GM18508 (cell line): ENCODE measurements around the gene WDR20.
"Not testable (repeated sequence)": the region's sequence is repeated elsewhere in the genome, so short reads cannot be mapped to it uniquely, and the experiment has no call there.

Experiments
- ATAC-seq: cut with Tn5 transposase; IDR thresholded peaks from one replicate; pipeline ENCODE4 v1.9.1; 2021; ENCODE audit warnings: moderate number of reproducible peaks; ENCODE audit not compliant: insufficient read depth, unreplicated experiment

Gene WDR20

GRCh38 chr14:102164965-102165364, 25.3 kb downstream of the WDR20 start:
- no peak for ATAC-seq

DNA sequence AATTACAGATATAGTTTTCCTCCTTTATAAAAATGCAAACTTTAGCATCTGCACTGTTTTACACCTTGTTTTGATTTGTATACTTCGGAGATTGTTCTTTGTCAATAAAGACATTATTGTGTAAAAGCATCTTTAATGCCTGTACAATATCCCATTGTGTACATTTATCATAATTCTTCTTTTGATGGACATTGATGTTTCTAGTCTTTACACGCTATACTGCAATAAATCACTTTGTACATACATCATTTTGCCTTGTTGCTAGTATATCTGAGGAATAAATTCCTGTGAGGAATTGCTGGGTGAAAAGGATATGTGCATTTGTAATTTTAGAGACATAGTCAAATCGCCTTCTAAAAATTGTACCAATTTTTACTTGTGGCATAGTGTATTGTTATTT, 30.4 kb downstream of the WDR20 start:
- ATAC-seq: no peak

DNA sequence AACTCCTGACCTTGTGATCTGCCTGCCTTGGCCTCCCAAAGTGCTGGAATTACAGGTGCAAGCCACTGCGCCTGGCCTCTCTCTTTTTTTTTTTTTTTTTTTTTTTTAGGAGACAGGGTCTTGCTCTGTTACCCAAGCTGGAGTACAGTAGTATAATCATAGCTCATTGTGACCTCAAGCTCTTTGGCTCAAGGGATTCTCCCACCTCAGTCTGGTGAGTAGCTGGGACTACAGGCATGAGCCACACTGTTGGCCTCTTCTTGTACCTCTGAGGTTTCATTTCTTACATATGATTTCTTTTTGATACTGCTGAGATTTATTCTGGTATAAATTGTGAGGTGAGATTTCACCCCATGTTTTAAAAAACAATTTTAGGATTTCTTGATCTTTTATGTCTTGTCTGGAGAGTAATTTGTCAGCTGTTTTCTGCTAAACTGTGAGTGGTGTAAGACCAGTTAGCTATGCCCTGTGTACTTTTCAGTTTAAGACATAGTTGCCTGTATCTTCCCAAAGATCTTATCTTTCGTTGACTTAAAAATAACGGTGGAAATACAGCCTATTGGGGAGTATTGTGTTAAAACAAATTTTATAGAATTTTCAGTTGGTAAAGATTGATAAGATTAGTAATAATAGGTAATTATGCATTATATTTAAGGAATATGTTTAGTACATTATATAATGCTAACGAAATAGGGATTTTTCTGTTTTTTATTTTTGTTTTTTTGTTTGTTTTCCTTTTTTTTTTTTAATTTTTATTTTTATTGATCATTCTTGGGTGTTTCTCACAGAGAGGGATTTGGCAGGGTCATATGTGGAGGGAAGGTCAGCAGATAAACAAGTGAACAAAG, 31.7 kb downstream of the WDR20 start:
- no peak for ATAC-seq

DNA sequence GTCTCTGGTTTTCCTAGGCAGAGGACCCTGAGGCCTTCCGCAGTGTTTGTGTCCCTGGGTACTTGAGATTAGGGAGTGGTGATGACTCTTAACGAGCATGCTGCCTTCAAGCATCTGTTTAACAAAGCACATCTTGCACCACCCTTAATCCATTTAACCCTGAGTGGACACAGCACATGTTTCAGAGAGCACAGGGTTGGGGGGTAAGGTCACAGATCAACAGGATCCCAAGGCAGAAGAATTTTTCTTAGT, 32.2 kb downstream of the WDR20 start:
- ATAC-seq: not testable (repeated sequence)

- ATAC-seq: not testable (repeated sequence)
Observed at GRCh38 chr14:102172721-102173120, 33.0 kb downstream of the WDR20 start.

GRCh38 chr14:102177161-102177560, 37.5 kb downstream of the WDR20 start:
- no peak for ATAC-seq

DNA sequence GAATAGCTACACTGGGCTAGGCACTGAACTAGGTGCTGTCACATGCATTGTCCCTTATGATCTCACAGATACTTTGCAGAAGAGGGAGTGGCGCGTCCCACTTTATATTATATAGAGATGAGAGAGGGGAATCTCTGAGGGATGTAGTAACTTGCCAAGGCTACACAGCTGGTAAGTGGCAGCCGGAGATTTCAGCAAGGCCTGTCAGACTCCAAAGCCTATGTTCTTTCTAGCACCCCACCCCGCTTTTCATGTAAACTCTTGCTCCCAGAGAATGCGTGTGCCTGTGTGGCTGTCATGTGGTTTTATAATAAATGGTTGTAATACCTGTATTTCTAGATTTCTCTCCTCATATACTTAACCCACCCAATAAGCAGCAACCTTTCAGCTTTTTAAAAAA, 39.1 kb downstream of the WDR20 start:
- no peak for ATAC-seq

DNA sequence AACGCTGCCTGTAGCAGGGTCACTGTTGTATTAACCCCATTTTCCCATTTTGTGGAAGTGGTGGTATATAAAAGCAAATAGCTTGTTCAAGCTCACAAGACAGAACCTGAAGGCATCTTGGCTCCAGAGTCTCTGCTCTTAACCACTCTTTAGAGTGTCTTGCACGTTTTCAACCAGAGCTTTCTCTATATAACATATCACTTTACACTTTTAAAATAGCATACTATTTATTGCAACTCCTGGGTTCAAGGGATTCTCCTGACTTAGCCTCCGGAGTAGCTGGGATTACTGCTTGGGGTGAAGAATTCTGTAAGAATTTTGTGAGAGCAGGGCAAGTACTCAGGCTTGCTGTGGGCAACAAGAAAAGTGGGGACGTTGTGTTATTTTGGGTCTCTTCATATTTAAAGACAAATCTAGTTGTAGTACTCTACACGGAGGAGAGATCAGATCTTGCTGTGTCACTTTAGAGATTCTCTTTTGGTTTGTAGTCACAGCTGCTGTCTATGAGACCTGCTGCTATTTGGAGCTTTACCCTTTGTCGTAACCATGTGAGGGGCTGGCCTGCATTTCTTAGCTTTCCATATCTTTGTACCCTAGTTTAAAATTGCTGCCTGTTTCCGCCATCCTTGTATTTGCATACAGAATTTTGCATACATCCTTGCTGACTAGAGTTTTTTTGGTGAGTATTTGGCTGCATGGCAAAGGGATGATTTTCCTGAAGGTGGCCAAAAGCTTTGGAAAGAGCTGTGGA, 40.7 kb downstream of the WDR20 start:
- ATAC-seq: no peak

- ATAC-seq: no peak
Observed at GRCh38 chr14:102181187-102181586, 41.5 kb downstream of the WDR20 start.

DNA sequence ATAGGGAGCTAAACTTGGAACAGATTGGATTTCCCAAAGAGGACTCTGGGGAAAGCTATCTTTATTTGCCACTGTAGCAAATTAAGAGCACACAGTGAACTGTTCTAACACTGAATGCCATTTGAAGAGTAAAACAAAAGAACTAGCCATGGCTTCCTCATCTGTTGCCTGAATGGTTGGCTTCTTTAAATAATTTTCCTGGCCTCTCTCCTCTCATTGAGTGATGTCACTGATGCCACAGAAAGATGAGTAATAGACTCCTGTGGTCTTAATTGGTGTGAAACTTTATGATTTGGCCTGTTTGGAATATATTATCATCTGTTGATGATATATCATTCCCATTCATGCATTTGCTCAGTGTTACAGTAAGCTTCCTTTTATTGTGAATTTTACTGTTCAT, 42.5 kb downstream of the WDR20 start:
- ATAC-seq: no peak

- no peak for ATAC-seq
Observed at GRCh38 chr14:102182936-102183619, 43.4 kb downstream of the WDR20 start.

DNA sequence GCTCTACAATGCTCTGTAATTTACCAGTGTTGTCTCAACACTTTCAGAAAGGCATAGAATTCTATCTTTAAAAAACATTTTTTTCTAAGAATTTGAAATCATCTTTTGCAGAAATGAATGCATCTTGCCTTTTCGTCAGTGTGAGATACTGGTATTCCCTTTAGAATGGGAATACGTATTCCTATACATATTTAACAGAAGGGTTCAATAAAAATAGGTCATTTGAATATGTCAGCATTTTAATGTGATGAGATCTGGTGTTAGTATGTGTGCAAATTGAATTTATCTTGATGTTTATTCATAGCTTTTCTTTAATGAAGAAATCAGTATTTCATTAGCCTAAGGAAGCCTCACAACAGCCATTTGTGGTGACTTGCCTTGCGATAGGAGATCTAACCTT, 44.2 kb downstream of the WDR20 start:
- no peak for ATAC-seq

DNA sequence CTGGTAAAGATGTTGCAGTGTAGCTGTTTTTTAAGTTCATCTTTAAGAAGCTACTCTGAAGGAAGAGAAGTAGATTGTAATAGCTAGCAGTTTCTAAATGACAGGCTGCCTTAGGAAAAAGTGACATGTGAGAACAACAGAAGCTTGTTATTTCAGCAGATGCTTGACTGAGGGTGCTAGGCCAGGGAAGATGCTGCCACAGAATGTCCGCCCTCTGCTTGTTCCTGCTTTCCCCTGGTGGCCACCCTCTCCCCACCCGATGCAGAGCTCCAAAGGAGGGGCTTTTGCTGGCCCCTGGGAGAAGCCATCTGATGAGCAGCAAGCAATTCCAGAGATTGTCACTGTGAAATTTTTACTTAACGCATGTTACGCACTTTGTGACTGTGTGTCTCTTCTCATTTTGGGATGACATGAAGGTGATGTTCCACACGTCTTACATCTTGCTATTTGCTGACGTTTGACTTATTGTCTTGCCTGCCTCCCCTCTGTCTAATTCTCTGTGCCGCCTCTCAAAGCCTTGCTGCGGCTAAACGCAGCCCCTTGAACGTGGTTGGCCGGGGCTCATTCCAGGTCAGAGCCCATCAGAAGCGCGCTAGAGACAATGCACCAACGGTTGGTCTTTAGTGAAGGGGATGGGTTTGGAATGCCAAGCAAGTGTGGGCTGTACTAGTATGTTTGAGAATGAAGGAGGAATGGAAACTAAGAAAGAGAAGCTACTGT, 44.8 kb downstream of the WDR20 start:
- ATAC-seq: no peak

GRCh38 chr14:102185360-102185759, 45.7 kb downstream of the WDR20 start:
- no peak for ATAC-seq

DNA sequence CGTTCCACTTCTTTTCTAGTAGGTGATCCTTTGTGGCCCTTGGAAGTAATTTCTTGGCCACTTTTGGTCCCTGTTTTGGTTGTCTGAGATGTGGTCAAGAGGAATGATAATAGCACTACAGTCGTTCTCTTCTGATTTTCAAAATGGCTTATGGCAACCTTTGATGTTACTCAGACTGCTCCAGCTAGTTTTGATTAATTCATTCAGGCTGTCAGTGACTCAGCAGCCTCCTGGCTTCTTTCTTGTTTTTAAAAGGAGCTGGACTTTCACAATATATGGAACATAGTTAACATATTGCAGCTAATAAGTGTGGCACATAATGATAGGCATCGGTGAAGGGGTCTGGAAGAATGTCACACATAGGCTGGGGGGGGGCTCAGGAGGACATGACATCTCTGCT, 47.3 kb downstream of the WDR20 start:
- ATAC-seq: no peak

- no peak for ATAC-seq
Observed at GRCh38 chr14:102187568-102188001, 47.9 kb downstream of the WDR20 start.

GRCh38 chr14:102188187-102188586, 48.5 kb downstream of the WDR20 start:
- ATAC-seq: no peak

DNA sequence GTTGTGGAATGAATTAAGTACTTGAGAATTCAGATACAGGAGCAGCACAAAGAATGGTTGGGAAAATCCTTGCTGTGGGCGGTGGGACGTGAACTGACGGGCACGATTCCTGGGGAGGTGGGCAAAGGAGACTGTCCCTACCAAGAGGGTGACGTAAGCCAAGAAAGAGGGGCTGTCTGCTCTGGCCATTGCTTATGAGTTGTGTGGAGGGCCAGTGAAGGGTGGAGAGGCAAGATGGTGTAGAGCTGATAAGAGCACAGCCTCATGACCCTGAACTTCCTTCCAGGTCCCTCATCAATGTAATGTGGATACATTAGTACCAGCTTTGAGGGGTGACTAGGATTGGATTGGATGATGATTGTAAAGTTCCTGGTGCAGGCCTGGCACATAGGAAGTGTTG, 50.2 kb downstream of the WDR20 start:
- ATAC-seq: no peak

DNA sequence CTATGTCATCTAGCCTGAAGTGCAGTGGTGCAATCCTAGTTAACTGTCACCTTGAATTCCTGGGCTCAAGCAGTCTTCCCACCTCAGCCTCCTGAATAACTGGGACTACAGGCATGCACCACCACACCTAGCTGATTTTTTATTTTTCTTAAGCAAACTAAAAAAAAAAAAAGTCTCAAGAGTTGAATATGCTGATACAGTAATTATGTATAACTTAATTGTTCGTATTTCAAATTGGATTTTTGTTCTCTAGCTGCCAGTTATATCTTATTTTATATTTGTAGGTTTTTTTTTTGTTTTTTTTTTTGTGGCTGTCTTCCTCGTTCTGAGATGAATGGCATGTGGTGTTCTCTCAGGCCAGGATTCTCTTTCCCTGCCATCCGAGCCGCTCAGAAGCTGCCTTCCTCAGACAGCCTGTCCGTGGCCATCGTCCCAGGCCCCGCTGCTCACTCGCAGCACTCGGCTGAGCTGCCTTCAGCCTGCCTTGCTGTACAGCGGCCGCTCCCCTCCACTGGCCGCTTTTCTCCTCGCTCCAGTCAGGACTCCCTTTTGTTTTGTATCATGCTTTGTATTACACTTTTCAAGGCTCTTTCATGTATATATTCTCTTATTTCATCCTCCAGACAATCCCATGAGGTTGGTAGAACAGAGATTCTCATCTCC, 53.3 kb downstream of the WDR20 start:
- ATAC-seq: no peak

DNA sequence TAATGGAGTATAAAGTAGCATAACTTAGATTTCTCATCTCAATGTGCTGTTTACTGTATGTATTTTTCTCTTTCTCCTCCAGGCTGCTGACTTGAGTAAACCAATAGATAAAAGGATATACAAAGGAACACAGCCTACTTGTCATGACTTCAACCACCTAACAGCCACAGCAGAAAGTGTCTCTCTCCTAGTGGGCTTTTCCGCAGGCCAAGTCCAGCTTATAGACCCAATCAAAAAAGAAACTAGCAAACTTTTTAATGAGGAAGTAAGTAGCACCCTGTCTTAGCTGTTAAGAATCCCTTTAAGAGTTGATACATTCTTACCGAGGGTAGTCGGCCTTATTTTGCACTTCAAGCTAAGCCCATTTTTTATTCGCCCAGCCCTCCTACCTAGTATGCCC, 55.2 kb downstream of the WDR20 start:
- no peak for ATAC-seq
